HEK293T (cell line): ENCODE results near the gene RNLS.

Experiments used
- CTCF ChIA-PET: fragments of 350-600 bp; formaldehyde crosslinking; extraction: SDS; loops from one replicate; lab custom pipeline; 2021; ENCODE audit warnings: antibody characterized with exemption, inconsistent platforms; lab: Yijun Ruan, JAX
- POLR2A ChIA-PET: fragments of 350-600 bp; formaldehyde crosslinking; extraction: SDS; loops from one replicate; lab custom pipeline; 2020; ENCODE audit warnings: antibody characterized with exemption, inconsistent platforms; lab: Yijun Ruan, JAX
- DNase-seq: peaks from one replicate; pipeline ENCODE4 v3.0.0; 2012; ENCODE audit warnings: mixed read lengths; ENCODE audit errors: extremely low spot score
- ARNT ChIP-seq: fragments of 450-650 bp; IDR thresholded peaks from 2 replicates; pipeline ENCODE4 v1.6.1; 2017; ENCODE audit warnings: mild to moderate bottlenecking
- BHLHE40 ChIP-seq: fragments of 450-650 bp; IDR thresholded peaks from 2 replicates; pipeline ENCODE4 v1.6.1; 2016; ENCODE audit warnings: mild to moderate bottlenecking, moderate library complexity, borderline replicate concordance
- CTBP1 ChIP-seq: fragments of 450-650 bp; IDR thresholded peaks from 2 replicates; pipeline ENCODE4 v1.6.1; 2016; ENCODE audit warnings: borderline replicate concordance
- ELF4 ChIP-seq: fragments of 450-650 bp; IDR thresholded peaks from 2 replicates; pipeline ENCODE4 v1.6.1; 2017; ENCODE audit warnings: antibody characterized with exemption
- FOXA1 ChIP-seq: fragments of 450-650 bp; IDR thresholded peaks from 2 replicates; pipeline ENCODE4 v1.6.1; 2016; ENCODE audit warnings: mild to moderate bottlenecking
- FOXK2 ChIP-seq: fragments of 450-650 bp; IDR thresholded peaks from 2 replicates; pipeline ENCODE4 v1.6.1; 2016; ENCODE audit warnings: mild to moderate bottlenecking
- FOXM1 ChIP-seq: fragments of 450-650 bp; IDR thresholded peaks from 2 replicates; pipeline ENCODE4 v1.6.1; 2017; ENCODE audit warnings: mild to moderate bottlenecking, borderline replicate concordance
- HDGF ChIP-seq: fragments of 450-650 bp; IDR thresholded peaks from 2 replicates; pipeline ENCODE4 v1.6.1; 2017; ENCODE audit warnings: antibody characterized with exemption, borderline replicate concordance
- L3MBTL2 ChIP-seq: fragments of 450-650 bp; conservative IDR thresholded peaks from 2 replicates; pipeline ENCODE4 v1.6.1; 2016; ENCODE audit warnings: mild to moderate bottlenecking
- LEF1 ChIP-seq: fragments of 450-650 bp; IDR thresholded peaks from 2 replicates; pipeline ENCODE4 v1.6.1; 2017; ENCODE audit warnings: mild to moderate bottlenecking, borderline replicate concordance
- NFRKB ChIP-seq: fragments of 450-650 bp; IDR thresholded peaks from 2 replicates; pipeline ENCODE4 v1.6.1; 2016; ENCODE audit warnings: mild to moderate bottlenecking, moderate library complexity
- PKNOX1 ChIP-seq: fragments of 450-650 bp; IDR thresholded peaks from 2 replicates; pipeline ENCODE4 v1.6.1; 2016
- SP1 ChIP-seq: fragments of 450-650 bp; IDR thresholded peaks from 2 replicates; pipeline ENCODE4 v1.6.1; 2017
- SUZ12 ChIP-seq: fragments of 450-650 bp; IDR thresholded peaks from 2 replicates; pipeline ENCODE4 v1.6.1; 2016; ENCODE audit warnings: mild to moderate bottlenecking
- TARDBP ChIP-seq: fragments of 450-650 bp; IDR thresholded peaks from 2 replicates; pipeline ENCODE4 v1.6.1; 2016
- ZNF384 ChIP-seq: fragments of 450-650 bp; IDR thresholded peaks from 2 replicates; pipeline ENCODE4 v1.6.1; 2016

Gene RNLS

GRCh38 chr10:88383276-88383675 is 199.8 kb downstream of the RNLS start:
- CTCF ChIA-PET = no interaction called here
- TF ChIP-seq ZNF384 (no peak), TARDBP (no peak), HDGF (no peak), L3MBTL2 (no peak), ELF4 (no peak), SUZ12 (no peak), SP1 (no peak), LEF1 (no peak), FOXM1 (no peak), PKNOX1 (no peak), NFRKB (no peak), BHLHE40 (no peak)
- POLR2A ChIA-PET = no interaction called here
- no peak for DNase-seq

GRCh38 chr10:88382699-88383098 is 200.4 kb downstream of the RNLS start:
- CTCF ChIA-PET = no interaction called here
- no peak for TF ChIP-seq CTBP1
- TF ChIP-seq ELF4 = no peak
- no peak for TF ChIP-seq ARNT
- TF ChIP-seq PKNOX1 = no peak
- no peak for TF ChIP-seq TARDBP
- TF ChIP-seq ZNF384 = no peak
- no peak for TF ChIP-seq FOXA1
- TF ChIP-seq L3MBTL2 = no peak
- no peak for TF ChIP-seq FOXK2
- TF ChIP-seq BHLHE40 = no peak
- no peak for TF ChIP-seq HDGF
- DNase-seq = no peak
- POLR2A ChIA-PET = no interaction called here

- no peak for TF ChIP-seq LEF1
- no peak for TF ChIP-seq SP1
- no peak for TF ChIP-seq FOXA1
- no peak for TF ChIP-seq TARDBP
- TF ChIP-seq FOXM1 = no peak
- no peak for TF ChIP-seq ARNT
- no peak for TF ChIP-seq ZNF384
- TF ChIP-seq SUZ12 = no peak
- TF ChIP-seq NFRKB = no peak
- POLR2A ChIA-PET = no interaction called here
- DNase-seq = no peak
- CTCF ChIA-PET = interaction anchor here (1.0 kb wide), 1 partner anchor 10 kb away, joined by 3 read pairs; no protein-coding TSS in a partner anchor
Measured at GRCh38 chr10:88379575-88379974, 203.5 kb downstream of the RNLS start.

GRCh38 chr10:88377510-88377909 is 205.6 kb downstream of the RNLS start:
- POLR2A ChIA-PET = no interaction called here
- DNase-seq = no peak
- CTCF ChIA-PET = interaction anchor here (1.5 kb wide), 2 partner anchors 9 to 12 kb away, joined by 4 to 9 read pairs; no protein-coding TSS in a partner anchor
- TF ChIP-seq SP1 (no peak), L3MBTL2 (no peak), FOXK2 (no peak), TARDBP (no peak), FOXM1 (no peak), FOXA1 (no peak), SUZ12 (no peak), ZNF384 (no peak), ARNT (no peak), CTBP1 (no peak), BHLHE40 (no peak), PKNOX1 (no peak)

GRCh38 chr10:88374392-88375175 is 208.5 kb downstream of the RNLS start:
- CTCF ChIA-PET = interaction anchor here (0.6 kb wide), 2 partner anchors 28 to 65 kb away, joined by 3 read pairs; no protein-coding TSS in a partner anchor
- DNase-seq = no peak
- POLR2A ChIA-PET = no interaction called here
- TF ChIP-seq PKNOX1 (no peak), FOXM1 (no peak), TARDBP (no peak), SP1 (no peak), ZNF384 (no peak), LEF1 (no peak), HDGF (no peak), FOXA1 (no peak), NFRKB (no peak), FOXK2 (no peak), ARNT (no peak)

GRCh38 chr10:88372881-88373592 is 210.1 kb downstream of the RNLS start:
- TF ChIP-seq NFRKB (no peak), L3MBTL2 (no peak), ELF4 (no peak), HDGF (no peak), FOXA1 (no peak), ARNT (no peak), TARDBP (no peak), FOXM1 (no peak)
- CTCF ChIA-PET = interaction anchor here (1.2 kb wide), 1 partner anchor 16 kb away, joined by 3 read pairs; no protein-coding TSS in a partner anchor
- no peak for DNase-seq
- POLR2A ChIA-PET = no interaction called here
